GM12878 (cell line): ENCODE data around the gene TMEM253. TPM values are rescaled to one million over a fixed set of nuclear protein-coding genes. Genes with fewer than 3 reads are reported as not detected.

Experiments
- ATAC-seq: fragments of 200-7000 bp; cut with Tn5 transposase; 3 replicates; pipeline ENCODE4 v1.9.1; 2020; ENCODE audit warnings: mild to moderate bottlenecking, moderate library complexity
- BruUV-seq: library from RNA; stranded (reverse); fragments of 400-500 nt; replicated peaks from 2 replicates; lab custom pipeline; 2021; lab: Mats Ljungman, UMichigan
- CTCF ChIA-PET: fragments of 300-600 bp; sonication (Branson Sonifier 250); formaldehyde crosslinking; extraction: SDS; loops from one replicate; lab custom pipeline; 2021; ENCODE audit warnings: inconsistent platforms; lab: Yijun Ruan, JAX
- POLR2A ChIA-PET: fragments of 350-600 bp; formaldehyde crosslinking; extraction: SDS; loops from one replicate; lab custom pipeline; 2021; ENCODE audit warnings: inconsistent platforms; lab: Charles Lee
- RAD21 ChIA-PET: fragments of 300-600 bp; sonication (Branson Sonifier 250); formaldehyde crosslinking; loops from one replicate; lab custom pipeline; 2023; ENCODE audit warnings: antibody characterized with exemption; ENCODE audit not compliant: unreplicated experiment; lab: Charles Lee
- SMC1A ChIA-PET: fragments of 300-600 bp; sonication (Branson Sonifier 250); formaldehyde crosslinking; loops from one replicate; lab custom pipeline; 2023; ENCODE audit not compliant: unreplicated experiment, uncharacterized antibody; lab: Charles Lee
- DNase-seq: peaks from one replicate; pipeline ENCODE4 v3.0.0-alpha.2; 2011; ENCODE audit warnings: low read depth, low spot score
- FAIRE-seq: peaks from 3 replicates; lab custom pipeline; 2011; peaks lifted over from hg19 to GRCh38; lab: Jason Lieb, UNC
- H2AFZ ChIP-seq: 2 replicates; pipeline ENCODE4 v1.6.0; 2011; ENCODE audit warnings: low read depth, low read length, control low read depth; ENCODE audit not compliant: control insufficient read depth
- H3K27ac ChIP-seq: 2 replicates; pipeline ENCODE4 v1.5.1; 2011; ENCODE audit warnings: control low read depth; ENCODE audit not compliant: control insufficient read depth, insufficient read depth
- H3K27me3 ChIP-seq, 2 experiments: replicated peaks in 1 of 2; 2 replicates each; pipeline versions ENCODE4 v1.6.0 to v1.6.1; 2011; ENCODE audit warnings: low read length in 1 of 2; ENCODE audit not compliant: control insufficient read depth in 2 of 2, insufficient read depth in 2 of 2
- H3K36me3 ChIP-seq, 2 experiments: 2 replicates each; pipeline ENCODE4 v1.5.1; 2011; ENCODE audit warnings: low read length in 1 of 2; ENCODE audit not compliant: control insufficient read depth in 2 of 2, insufficient read depth in 2 of 2
- H3K4me1 ChIP-seq: 2 replicates; pipeline ENCODE4 v1.6.1; 2011; ENCODE audit warnings: mild to moderate bottlenecking, low read length, moderate library complexity, mixed read lengths; ENCODE audit not compliant: control insufficient read depth, insufficient read depth
- H3K4me2 ChIP-seq: 2 replicates; pipeline ENCODE4 v1.6.0; 2011; ENCODE audit warnings: control low read depth; ENCODE audit not compliant: control insufficient read depth, insufficient read depth
- H3K4me3 ChIP-seq: fragments of 200-600 bp; sonication (generic); 2 replicates; pipeline ENCODE4 v1.5.1; 2016
- H3K79me2 ChIP-seq: 2 replicates; pipeline ENCODE4 v1.6.0; 2011; ENCODE audit warnings: low read length; ENCODE audit not compliant: control insufficient read depth, insufficient read depth
- H3K9ac ChIP-seq: 2 replicates; pipeline ENCODE4 v1.8.0; 2011; ENCODE audit warnings: low read length, control low read depth, mixed read lengths; ENCODE audit not compliant: control insufficient read depth, insufficient read depth
- H3K9me3 ChIP-seq: replicated peaks from 3 replicates; pipeline ENCODE4 v1.5.1; 2011; ENCODE audit warnings: mild to moderate bottlenecking, low read length; ENCODE audit not compliant: control insufficient read depth, insufficient read depth
- H4K20me1 ChIP-seq: 2 replicates; pipeline ENCODE4 v1.6.0; 2011; ENCODE audit not compliant: control insufficient read depth, insufficient read depth
- ASH2L ChIP-seq: fragments of 300-600, 200-600 bp; sonication (generic); IDR thresholded peaks from 2 replicates; pipeline ENCODE4 v1.6.1; 2017; ENCODE audit warnings: low read depth, mild to moderate bottlenecking, borderline replicate concordance
- BACH1 ChIP-seq: fragments of 450-650 bp; IDR thresholded peaks from 2 replicates; pipeline ENCODE4 v1.6.1; 2017; ENCODE audit warnings: mild to moderate bottlenecking, borderline replicate concordance
- FOS ChIP-seq: IDR thresholded peaks from 3 replicates; pipeline ENCODE4 v1.6.1; 2011; ENCODE audit warnings: borderline replicate concordance; ENCODE audit not compliant: insufficient read length; ENCODE audit errors: extremely low read depth
- KAT2A ChIP-seq: conservative IDR thresholded peaks from 2 replicates; pipeline ENCODE4 v1.6.1; 2011; ENCODE audit warnings: low read depth, low read length; ENCODE audit not compliant: control insufficient read depth
- LARP7 ChIP-seq: fragments of 450-650 bp; IDR thresholded peaks from 2 replicates; pipeline ENCODE4 v1.6.1; 2017; ENCODE audit warnings: mild to moderate bottlenecking
- NFIC ChIP-seq: IDR thresholded peaks from 2 replicates; pipeline ENCODE4 v1.6.1; 2012; ENCODE audit warnings: low read depth, mild to moderate bottlenecking, inconsistent platforms, low read length, moderate library complexity
- NFYB ChIP-seq: IDR thresholded peaks from 2 replicates; pipeline ENCODE4 v1.6.1; 2011; ENCODE audit warnings: low read depth, mild to moderate bottlenecking, low read length, improper control_type of control experiment, moderate library complexity; ENCODE audit not compliant: insufficient read depth
- NR2F1 ChIP-seq: fragments of 450-650 bp; conservative IDR thresholded peaks from 2 replicates; pipeline ENCODE4 v1.6.1; 2017; ENCODE audit warnings: mild to moderate bottlenecking
- NRF1 ChIP-seq: conservative IDR thresholded peaks from 2 replicates; pipeline ENCODE4 v1.6.1; 2011; ENCODE audit warnings: mild to moderate bottlenecking, low read depth, low read length, improper control_type of control experiment
- RFX5 ChIP-seq: IDR thresholded peaks from 2 replicates; pipeline ENCODE4 v1.6.1; 2011; ENCODE audit warnings: low read depth, low read length, improper control_type of control experiment
- SMC3 ChIP-seq: IDR thresholded peaks from 2 replicates; pipeline ENCODE4 v1.6.1; 2011; ENCODE audit warnings: low read length, improper control_type of control experiment, borderline replicate concordance
- SP1 ChIP-seq: IDR thresholded peaks from one replicate; pipeline ENCODE4 v1.6.1; 2011; ENCODE audit warnings: low read depth, low read length
- YBX1 ChIP-seq: fragments of 450-650 bp; IDR thresholded peaks from 2 replicates; pipeline ENCODE4 v1.6.1; 2016; ENCODE audit warnings: antibody characterized with exemption
- ZNF384 ChIP-seq: IDR thresholded peaks from 2 replicates; pipeline ENCODE4 v1.6.1; 2012; ENCODE audit warnings: low read depth, mild to moderate bottlenecking, low read length, improper control_type of control experiment, borderline replicate concordance
- ZSCAN29 ChIP-seq: fragments of 450-650 bp; IDR thresholded peaks from 2 replicates; pipeline ENCODE4 v1.6.1; 2017; ENCODE audit warnings: mild to moderate bottlenecking, moderate library complexity
- WGBS: methylation state at CpG from one replicate; pipeline ENCODE4 v1.1.6; 2016; ENCODE audit warnings: low lambda C conversion rate; ENCODE audit not compliant: insufficient replicate concordance, insufficient coverage; ENCODE audit errors: missing lambda C conversion rate; 5-methylcytosine and 5-hydroxymethylcytosine counted together
- in situ Hi-C: fragments of 300-500 bp; cut with MboI; formaldehyde crosslinking; loops from 9 replicates; pipeline ENCODE4 v1.14.3; 2018; ENCODE audit warnings: mixed read lengths
- intact Hi-C: fragments of 100-400 bp; cut with micrococcal nuclease; formaldehyde crosslinking; loops from one replicate; pipeline ENCODE4 v1.14.2; 2022; ENCODE audit not compliant: unreplicated experiment
- polyA plus RNA-seq, 11 experiments: library from polyadenylated mRNA; depleted of rRNA in 4 of 11; unstranded in 6 of 11; stranded (reverse) in 5 of 11; fragments of >200 nt; fragmentation: Nextera tagmentation in 4 of 11; fragmentation: Illumina TruSeq in 1 of 11; extraction: Ambion mirVana in 4 of 11; extraction: Trizol in 1 of 11; gene quantifications; 1 replicate in 1 of 11; 2 replicates in 10 of 11; pipeline versions ENCODE4 v1.2.1 to v1.2.3, GENCODE V29; 2011 to 2016; ENCODE audit warnings: inconsistent platforms in 2 of 11, missing spikeins in 2 of 11, low read depth in 1 of 11
- total RNA-seq, 4 experiments: library from RNA; depleted of rRNA in 3 of 4; stranded (reverse); fragments of >200 nt in 3 of 4; fragmentation: Illumina TruSeq in 1 of 4; extraction: Trizol in 1 of 4; gene quantifications; 2 replicates each; pipeline versions ENCODE4 v1.2.1 to v1.2.3, GENCODE V29; 2013 to 2021
- TF ChIP-seq, protein P1 (sequence below): fragments of 450-650 bp; IDR thresholded peaks from 2 replicates; pipeline ENCODE4 v1.6.1; 2017; ENCODE audit warnings: borderline replicate concordance
- TF ChIP-seq, protein P2 (sequence below): IDR thresholded peaks from 2 replicates; pipeline ENCODE4 v1.6.1; 2012; ENCODE audit warnings: mild to moderate bottlenecking, low read depth, low read length
- TF ChIP-seq, protein P3 (sequence below): IDR thresholded peaks from 2 replicates; pipeline ENCODE4 v1.6.1; 2012; ENCODE audit warnings: low read depth, low read length, improper control_type of control experiment
- TF ChIP-seq, protein P4 (sequence below): fragments of 450-650 bp; IDR thresholded peaks from 2 replicates; pipeline ENCODE4 v1.6.1; 2017; ENCODE audit warnings: mild to moderate bottlenecking, low read depth, inconsistent platforms; ENCODE audit not compliant: poor library complexity, severe bottlenecking

The TMEM253 gene
- total and polyA plus RNA-seq, 10 of the 15 experiments (the other 5 are each of a cell fraction or from before 2014, with no cell fraction given) = 0.11 to 0.48 TPM; not detected in 8

DNA sequence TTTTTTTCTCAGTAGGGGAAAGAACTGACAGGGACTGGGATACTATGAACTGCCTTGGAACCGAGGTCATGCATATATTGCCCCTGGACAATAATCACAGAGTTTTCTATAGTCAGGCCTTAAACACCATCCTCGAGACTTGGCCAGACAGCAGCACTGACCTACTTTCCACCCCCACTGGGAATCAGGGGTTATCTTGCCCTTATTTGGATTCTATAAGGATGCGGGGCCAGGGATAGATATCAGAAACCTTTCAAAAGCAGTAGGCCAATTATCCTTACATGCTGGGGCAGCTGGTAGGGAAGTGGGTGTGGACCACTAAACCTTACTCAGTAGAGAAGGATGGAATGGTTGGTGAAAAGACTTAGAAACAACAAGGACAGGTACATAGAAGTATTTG lies 4.4 kb upstream of the TMEM253 start:
- ATAC-seq (no peak), DNase-seq (no peak), FAIRE-seq (no peak)
- Histone ChIP-seq H3K27me3 (peaks cover 2 to 3% of the 10 kb centered on the region in 2 experiments; a peak in 2 of 4 replicates), H2AFZ (no peak overlapping the region), H3K36me3 (no peaks in the 10 kb centered on the region), H3K9me3 (no peaks in the 10 kb centered on the region), H4K20me1 (no peaks in the 10 kb centered on the region), H3K4me3 (no peak overlapping the region), H3K27ac (no peak overlapping the region), H3K4me2 (no peak overlapping the region), H3K4me1 (no peaks in the 10 kb centered on the region), H3K9ac (no peak overlapping the region), H3K79me2 (no peaks in the 10 kb centered on the region)
- BruUV-seq = no TSS peak
- intact Hi-C loops = no loop called here
- TF ChIP-seq, protein P1, sequence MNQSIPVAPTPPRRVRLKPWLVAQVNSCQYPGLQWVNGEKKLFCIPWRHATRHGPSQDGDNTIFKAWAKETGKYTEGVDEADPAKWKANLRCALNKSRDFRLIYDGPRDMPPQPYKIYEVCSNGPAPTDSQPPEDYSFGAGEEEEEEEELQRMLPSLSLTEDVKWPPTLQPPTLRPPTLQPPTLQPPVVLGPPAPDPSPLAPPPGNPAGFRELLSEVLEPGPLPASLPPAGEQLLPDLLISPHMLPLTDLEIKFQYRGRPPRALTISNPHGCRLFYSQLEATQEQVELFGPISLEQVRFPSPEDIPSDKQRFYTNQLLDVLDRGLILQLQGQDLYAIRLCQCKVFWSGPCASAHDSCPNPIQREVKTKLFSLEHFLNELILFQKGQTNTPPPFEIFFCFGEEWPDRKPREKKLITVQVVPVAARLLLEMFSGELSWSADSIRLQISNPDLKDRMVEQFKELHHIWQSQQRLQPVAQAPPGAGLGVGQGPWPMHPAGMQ = no peak
- TF ChIP-seq NR2F1 = no peak
- no peak for TF ChIP-seq NFYB
- no peak for TF ChIP-seq ZSCAN29
- no peak for TF ChIP-seq RFX5
- TF ChIP-seq, protein P2, sequence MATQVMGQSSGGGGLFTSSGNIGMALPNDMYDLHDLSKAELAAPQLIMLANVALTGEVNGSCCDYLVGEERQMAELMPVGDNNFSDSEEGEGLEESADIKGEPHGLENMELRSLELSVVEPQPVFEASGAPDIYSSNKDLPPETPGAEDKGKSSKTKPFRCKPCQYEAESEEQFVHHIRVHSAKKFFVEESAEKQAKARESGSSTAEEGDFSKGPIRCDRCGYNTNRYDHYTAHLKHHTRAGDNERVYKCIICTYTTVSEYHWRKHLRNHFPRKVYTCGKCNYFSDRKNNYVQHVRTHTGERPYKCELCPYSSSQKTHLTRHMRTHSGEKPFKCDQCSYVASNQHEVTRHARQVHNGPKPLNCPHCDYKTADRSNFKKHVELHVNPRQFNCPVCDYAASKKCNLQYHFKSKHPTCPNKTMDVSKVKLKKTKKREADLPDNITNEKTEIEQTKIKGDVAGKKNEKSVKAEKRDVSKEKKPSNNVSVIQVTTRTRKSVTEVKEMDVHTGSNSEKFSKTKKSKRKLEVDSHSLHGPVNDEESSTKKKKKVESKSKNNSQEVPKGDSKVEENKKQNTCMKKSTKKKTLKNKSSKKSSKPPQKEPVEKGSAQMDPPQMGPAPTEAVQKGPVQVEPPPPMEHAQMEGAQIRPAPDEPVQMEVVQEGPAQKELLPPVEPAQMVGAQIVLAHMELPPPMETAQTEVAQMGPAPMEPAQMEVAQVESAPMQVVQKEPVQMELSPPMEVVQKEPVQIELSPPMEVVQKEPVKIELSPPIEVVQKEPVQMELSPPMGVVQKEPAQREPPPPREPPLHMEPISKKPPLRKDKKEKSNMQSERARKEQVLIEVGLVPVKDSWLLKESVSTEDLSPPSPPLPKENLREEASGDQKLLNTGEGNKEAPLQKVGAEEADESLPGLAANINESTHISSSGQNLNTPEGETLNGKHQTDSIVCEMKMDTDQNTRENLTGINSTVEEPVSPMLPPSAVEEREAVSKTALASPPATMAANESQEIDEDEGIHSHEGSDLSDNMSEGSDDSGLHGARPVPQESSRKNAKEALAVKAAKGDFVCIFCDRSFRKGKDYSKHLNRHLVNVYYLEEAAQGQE = no peak
- TF ChIP-seq LARP7 = no peak
- TF ChIP-seq NRF1 = no peak
- TF ChIP-seq BACH1 = no peak
- no peak for TF ChIP-seq ZNF384
- TF ChIP-seq YBX1 = no peak
- TF ChIP-seq KAT2A = no peak
- TF ChIP-seq, protein P3, sequence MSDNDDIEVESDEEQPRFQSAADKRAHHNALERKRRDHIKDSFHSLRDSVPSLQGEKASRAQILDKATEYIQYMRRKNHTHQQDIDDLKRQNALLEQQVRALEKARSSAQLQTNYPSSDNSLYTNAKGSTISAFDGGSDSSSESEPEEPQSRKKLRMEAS = no peak
- no peak for TF ChIP-seq NFIC
- TF ChIP-seq SP1 = no peak
- TF ChIP-seq, protein P4, sequence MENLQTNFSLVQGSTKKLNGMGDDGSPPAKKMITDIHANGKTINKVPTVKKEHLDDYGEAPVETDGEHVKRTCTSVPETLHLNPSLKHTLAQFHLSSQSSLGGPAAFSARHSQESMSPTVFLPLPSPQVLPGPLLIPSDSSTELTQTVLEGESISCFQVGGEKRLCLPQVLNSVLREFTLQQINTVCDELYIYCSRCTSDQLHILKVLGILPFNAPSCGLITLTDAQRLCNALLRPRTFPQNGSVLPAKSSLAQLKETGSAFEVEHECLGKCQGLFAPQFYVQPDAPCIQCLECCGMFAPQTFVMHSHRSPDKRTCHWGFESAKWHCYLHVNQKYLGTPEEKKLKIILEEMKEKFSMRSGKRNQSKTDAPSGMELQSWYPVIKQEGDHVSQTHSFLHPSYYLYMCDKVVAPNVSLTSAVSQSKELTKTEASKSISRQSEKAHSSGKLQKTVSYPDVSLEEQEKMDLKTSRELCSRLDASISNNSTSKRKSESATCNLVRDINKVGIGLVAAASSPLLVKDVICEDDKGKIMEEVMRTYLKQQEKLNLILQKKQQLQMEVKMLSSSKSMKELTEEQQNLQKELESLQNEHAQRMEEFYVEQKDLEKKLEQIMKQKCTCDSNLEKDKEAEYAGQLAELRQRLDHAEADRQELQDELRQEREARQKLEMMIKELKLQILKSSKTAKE = no peak
- TF ChIP-seq SMC3 = no peak
- no peak for TF ChIP-seq FOS
- TF ChIP-seq ASH2L = no peak
- CTCF ChIA-PET = interaction anchor here (1.1 to 6.9 kb wide), 6 partner anchors 9 to 91 kb away, joined by 3 to 194 read pairs (median 58); partner anchors contain the start of genes ARHGEF40 and TMEM253
- SMC1A ChIA-PET = interaction anchor here (1.2 to 5.9 kb wide), 5 partner anchors 10 to 86 kb away, joined by 3 to 78 read pairs (median 4); no protein-coding TSS in a partner anchor
- WGBS = 61% methylated on average over 3 of the region's 3 CpGs
- in situ Hi-C loops = no loop called here
- RAD21 ChIA-PET = interaction anchor here (0.9 to 2.2 kb wide), 5 partner anchors 8 to 82 kb away, joined by 7 to 13 read pairs (median 10); partner anchors contain the start of gene ARHGEF40
- POLR2A ChIA-PET = interaction anchor here (1.1 kb wide), 1 partner anchor 8 kb away, joined by 4 read pairs; no protein-coding TSS in a partner anchor
